HG02970 (cell line): Measurements from ENCODE around the gene HBEGF.

ENCODE experiments used
- ATAC-seq: cut with Tn5 transposase; IDR thresholded peaks from one replicate; pipeline ENCODE4 v1.9.1; 2021; ENCODE audit warnings: mild to moderate bottlenecking, moderate library complexity, moderate number of reproducible peaks; ENCODE audit not compliant: unreplicated experiment, low FRiP score

HBEGF gene

GRCh38 chr5:140338908-140339307 is 7.5 kb downstream of the HBEGF start:
- no peak for ATAC-seq

GRCh38 chr5:140338336-140338735 is 8.1 kb downstream of the HBEGF start:
- ATAC-seq, result no peak

GRCh38 chr5:140337880-140338279 is 8.5 kb downstream of the HBEGF start:
- no peak for ATAC-seq

DNA sequence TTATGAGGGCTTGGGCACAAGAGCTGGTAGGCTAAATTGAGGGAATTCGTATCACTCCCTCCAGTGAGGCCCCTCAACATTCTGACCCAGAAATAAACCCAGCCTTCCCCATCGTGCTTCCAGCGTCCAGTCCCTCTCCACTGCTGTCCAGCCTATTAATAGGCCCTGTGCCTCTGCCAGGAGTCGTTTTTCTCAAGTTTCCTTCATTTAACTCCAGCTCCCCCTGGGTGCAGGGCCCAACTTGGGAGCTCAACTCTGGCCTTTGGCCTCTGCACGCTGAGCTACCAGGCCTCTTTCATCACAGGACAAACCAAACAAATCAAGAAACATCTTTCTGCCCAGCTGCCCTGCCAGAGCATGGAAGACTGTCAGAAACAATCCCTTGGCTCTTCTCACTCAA is 10.0 kb downstream of the HBEGF start:
- ATAC-seq, result no peak

GRCh38 chr5:140331638-140332037 is 14.8 kb downstream of the HBEGF start:
- ATAC-seq, result no peak

GRCh38 chr5:140329739-140330481 is 16.5 kb downstream of the HBEGF start:
- ATAC-seq, result no peak

DNA sequence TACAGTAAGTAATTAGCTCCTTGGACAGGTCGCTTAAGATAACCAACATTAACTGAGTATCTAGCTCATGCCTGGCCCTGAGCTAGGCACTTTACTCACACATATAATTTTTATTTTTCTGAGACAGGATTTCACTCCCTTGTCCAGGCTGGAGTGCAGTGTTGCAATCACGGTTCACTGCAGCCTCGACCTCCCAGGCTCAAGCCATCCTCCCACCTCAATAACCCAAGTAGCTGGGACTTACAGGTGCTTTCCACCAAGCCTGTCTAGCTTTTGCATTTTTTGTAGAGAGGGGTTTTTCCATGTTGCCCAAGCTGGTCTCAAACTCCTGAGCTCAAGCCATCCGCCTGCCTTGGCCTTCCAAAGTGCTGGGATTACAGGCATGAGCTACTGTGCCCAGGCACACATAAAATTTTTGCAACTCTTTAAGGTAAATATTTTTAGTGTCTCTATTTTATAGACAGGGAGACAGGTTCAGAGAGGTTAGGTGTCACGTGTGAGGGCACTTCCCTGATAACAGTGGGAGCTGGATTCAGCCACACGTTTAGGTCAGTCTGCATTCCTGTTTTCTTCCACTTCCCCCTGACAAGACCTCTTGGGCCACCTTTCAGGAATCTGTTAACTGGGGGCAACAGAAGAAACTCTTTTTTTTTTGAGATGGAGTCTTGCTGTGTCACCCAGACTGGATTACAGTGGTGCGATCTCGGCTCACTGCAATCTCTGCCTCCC is 18.2 kb downstream of the HBEGF start:
- ATAC-seq, result no peak

DNA sequence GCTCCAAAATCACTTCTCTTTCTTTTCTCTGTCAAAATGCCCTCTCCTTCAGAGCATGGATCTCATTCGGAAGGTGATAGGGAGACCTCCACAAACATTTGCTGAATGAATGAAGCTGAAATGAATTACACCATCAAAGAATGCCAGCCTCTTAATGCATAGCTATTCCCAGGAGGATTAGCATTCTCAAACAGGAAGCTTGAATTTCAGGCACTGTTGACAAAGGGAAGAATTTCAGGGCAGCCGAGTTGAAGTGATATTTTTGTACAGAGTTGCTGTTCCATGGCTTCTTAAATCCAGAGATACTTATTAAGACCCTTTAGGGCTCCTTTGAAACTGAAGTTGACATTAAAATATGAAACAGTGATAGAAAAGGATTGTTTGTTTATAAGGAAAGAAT is 18.8 kb downstream of the HBEGF start:
- ATAC-seq, result no peak

GRCh38 chr5:140325486-140325885 is 20.9 kb downstream of the HBEGF start:
- ATAC-seq, result no peak

DNA sequence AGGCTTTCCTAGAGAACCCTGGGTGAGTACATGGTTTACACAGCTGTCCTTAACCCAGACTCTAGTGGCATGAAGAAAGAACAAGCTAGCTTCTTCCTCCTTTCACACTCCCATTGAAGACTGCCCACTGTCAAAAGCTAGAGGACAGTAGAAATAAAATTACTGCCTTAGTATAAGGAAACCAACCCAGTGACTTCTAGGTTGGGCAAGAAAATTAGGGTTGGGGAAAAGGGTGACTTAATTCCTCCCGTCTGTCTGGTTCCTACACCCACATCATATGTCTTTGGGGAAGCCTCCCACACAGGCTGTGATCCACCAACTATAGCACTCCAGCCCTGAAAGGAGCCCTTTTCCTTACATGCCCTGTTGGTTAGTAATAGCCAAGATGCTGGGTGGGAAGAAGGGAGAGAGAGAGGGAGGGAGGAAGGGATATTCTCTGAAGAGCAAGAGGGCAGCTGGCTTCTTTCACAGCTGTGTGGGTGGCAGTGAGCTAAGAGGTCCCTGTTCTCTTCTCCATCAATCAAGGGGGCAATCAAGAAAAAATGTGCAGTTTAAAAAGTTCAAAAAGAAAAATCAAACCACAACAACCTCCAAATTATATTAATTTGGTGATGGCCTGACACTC is 21.7 kb downstream of the HBEGF start:
- ATAC-seq, result no peak

DNA sequence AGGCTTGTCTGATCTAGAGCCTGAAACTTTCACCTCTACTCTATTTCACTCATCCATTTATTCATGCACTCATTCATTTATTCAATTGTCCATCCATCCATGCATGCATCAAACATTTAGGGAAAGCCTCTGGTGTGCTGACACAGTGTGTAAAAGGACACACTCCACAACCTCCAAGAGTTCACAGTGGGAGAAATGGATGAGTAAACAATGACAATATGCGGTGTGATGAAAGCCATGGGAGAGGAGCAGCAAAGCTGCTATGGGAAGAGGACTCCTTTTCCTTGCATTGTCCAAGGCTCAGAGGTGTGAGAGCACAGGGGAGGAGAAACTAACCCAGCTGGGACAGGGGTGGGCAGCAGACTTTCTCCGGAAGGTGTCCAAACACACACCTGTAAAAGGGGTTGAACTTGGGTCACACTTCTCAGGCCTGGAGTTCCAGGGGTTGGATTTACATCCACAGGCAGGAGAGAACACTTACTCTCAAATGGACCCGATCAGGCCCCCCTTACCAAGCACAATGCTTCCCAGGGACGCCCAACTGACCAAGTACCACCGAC is 22.3 kb downstream of the HBEGF start:
- ATAC-seq, result no peak

DNA sequence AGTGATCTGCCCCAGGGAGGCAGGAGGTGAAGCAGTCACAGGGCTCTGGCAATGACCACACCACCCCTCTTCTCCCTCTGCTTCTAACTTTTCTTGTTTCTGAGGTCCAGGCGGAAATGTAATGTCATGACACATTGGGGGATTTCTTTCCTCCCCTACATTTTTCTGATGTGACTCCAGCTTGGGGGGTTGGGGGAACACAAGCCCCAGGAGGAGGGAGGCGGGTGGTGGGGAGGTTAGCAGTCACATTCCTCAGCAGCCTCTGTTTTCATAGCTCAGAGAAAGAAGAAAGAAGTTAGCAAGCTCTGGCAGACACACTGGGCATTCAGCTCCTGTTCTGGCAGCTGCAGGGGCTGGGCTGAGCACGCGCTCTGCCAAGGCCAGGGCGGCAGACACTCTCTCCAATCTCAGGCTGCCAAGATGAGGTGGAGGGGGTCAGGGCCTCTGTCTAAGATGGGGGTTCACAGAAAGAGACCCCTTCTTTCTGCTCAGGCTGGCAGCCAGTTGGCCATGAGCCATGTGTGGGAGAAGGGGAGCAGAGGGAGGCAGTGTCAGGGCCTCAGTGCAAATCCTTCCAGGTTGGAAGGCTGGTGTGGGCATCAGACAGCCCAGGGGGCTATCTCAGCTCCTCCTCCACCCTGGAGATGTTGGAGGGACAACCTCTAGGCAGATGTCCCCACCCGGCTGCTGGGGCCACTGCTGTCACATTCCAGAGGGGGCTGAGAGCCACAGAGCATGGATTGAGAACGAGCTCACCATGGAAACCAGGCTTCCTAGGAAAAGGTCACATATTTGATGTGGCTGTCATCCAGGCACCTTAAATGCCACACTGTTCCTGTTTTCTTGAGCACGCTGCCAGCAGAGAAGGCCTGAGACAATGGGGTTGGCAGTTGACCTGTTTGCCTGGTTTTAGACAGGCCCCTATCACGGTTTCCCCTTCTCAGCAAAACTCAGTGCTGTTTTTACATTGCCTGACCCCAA is 23.4 kb downstream of the HBEGF start:
- ATAC-seq, result no peak

DNA sequence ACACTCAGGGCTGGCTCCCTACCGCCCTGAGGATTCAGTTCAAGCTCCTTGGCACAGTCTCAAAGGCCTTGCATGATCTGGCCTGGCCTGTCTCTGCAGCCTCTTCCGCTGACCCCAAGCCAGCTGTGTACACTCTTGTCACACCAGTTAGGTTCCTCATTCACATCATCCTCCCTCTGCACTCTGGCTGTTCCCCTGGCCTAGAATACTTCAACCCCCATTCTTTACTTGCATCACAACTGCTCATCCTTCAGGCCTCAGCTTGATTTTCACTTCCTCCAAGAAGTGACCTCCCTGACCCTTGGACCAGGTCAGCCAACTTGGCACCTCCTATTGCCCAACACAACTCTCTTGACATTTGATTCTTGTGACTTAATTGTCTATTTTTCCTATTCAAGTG is 24.6 kb downstream of the HBEGF start:
- no peak for ATAC-seq

- ATAC-seq, result no peak
These were observed 26.6 kb downstream of the HBEGF start for GRCh38 chr5:140319833-140320232.

- no peak for ATAC-seq
These were observed 27.6 kb downstream of the HBEGF start for GRCh38 chr5:140318792-140319191.

DNA sequence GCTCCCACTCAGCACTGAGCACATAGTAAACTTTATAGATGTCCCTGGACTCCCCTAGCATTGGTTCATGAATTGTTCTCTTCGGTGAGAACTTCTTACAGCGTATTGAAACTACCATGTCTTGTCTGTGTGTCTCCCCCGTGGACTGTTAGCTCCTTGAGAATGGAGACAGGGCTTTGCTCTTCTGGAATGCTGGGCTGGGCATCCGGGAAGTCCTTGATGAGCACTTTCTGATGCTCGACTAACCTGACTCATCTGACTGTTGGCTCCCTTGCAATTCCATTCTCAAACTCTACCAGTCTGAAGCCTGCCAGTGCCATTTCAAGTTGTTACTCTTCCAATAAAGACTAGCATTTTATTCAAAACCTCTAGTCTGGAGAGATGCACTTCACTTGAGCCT is 28.5 kb downstream of the HBEGF start:
- ATAC-seq, result no peak

DNA sequence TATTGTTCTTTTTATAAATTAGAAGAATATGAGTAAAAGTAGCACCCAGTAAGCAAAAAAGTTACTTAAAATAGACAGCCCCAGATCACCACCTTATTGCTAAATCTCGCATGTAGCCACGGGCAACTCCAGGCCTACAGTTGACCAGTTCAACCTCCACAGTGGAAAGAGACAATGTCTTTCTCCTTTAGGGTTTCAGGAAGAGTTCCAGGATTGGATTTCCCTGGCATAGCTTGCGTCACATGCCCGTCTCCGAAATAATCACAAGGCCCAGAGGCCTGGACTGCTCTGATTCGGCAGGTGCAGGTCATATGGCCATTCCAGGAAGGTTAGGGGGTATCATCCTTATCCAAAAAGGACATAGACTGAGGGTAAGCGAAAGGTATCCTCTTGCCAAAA is 33.6 kb downstream of the HBEGF start:
- no peak for ATAC-seq

- ATAC-seq, result no peak
These were observed 34.2 kb downstream of the HBEGF start for GRCh38 chr5:140312067-140312790.

DNA sequence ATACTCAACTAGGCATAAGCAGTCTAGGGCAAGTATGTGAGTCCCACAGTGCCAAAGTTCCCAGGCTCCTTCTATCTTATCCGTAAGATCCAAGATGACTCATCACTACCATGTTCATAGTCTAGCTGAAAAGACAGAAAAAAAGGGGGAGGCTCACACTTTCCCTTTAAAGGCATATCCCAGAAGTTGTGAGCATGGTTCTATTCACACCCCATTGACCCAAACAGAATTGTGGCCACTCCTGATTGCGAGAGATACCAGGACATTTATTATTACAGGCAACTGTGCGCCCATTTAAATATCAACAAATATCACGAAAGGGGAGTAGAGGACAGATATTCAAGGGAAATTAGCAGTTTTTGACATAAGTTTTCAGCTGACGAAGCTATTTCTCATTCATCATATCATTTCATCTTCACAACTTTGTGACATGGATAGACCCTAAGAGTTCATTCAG is 35.4 kb downstream of the HBEGF start:
- no peak for ATAC-seq
